Left lung (tissue), 10 donors: ENCODE results near the gene PRKCD. TPM values are rescaled to one million over a fixed set of nuclear protein-coding genes. Genes with fewer than 3 reads are reported as not detected.

Experiments
- ATAC-seq: fragments of 200-7000 bp; cut with Tn5 transposase; one replicate; pipeline ENCODE4 v1.9.1; 2020; ENCODE audit warnings: moderate library complexity
- DNase-seq, 4 donors: peaks; one replicate each; pipeline ENCODE4 v3.0.0-alpha.2; 2013 to 2020
- H3K27ac ChIP-seq, 2 donors: fragments of 200-600 bp; sonication (generic) in 1 of 2; one replicate each; pipeline versions ENCODE4 v1.5.0 to v1.8.0; 2020 to 2021
- H3K27me3 ChIP-seq, 2 donors: fragments of 200-600 bp; sonication (generic) in 1 of 2; one replicate each; pipeline versions ENCODE4 v1.5.0 to v1.8.0; 2020 to 2021
- H3K36me3 ChIP-seq, 2 donors: fragments of 200-600 bp; sonication (generic) in 1 of 2; one replicate each; pipeline versions ENCODE4 v1.5.0 to v1.8.0; 2020 to 2021
- H3K4me1 ChIP-seq, 2 donors: fragments of 200-600 bp; one replicate each; pipeline ENCODE4 v1.8.0; 2021
- H3K4me3 ChIP-seq, 2 donors: fragments of 200-600 bp; sonication (generic) in 1 of 2; one replicate each; pipeline versions ENCODE4 v1.5.0 to v1.8.0; 2020 to 2021; ENCODE audit warnings: mild to moderate bottlenecking in 1 of 2
- H3K9me3 ChIP-seq, 2 donors: fragments of 200-600 bp; sonication (generic) in 1 of 2; one replicate each; pipeline versions ENCODE4 v1.5.0 to v1.8.0; 2020 to 2021
- CTCF ChIP-seq, 2 donors: fragments of 200-600 bp; sonication (generic) in 1 of 2; IDR thresholded peaks; one replicate each; pipeline versions ENCODE4 v1.5.0 to v1.8.0; 2021; ENCODE audit warnings: antibody characterized with exemption in 2 of 2
- intact Hi-C, 2 donors: fragments of 100-400 bp; cut with DNase I; formaldehyde crosslinking; loops; one replicate each; pipeline versions ENCODE4 v1.11.2 to v1.14.2; 2022
- polyA plus RNA-seq, 6 donors: library from polyadenylated mRNA; unstranded; fragments of 120-200 nt; gene quantifications; one replicate each; pipeline ENCODE4 v1.2.1, GENCODE V29; 2013; ENCODE audit not compliant: insufficient read length in 6 of 6
- total RNA-seq, 2 donors: library from RNA; stranded (reverse); fragmentation: NEBNext Ultra II Directional; extraction: Animal tissue kit (Norgen Biotek cat#: 25700); gene quantifications; one replicate each; pipeline ENCODE4 v1.2.1, GENCODE V29; 2021
- donor health status: DM: no; HTN: yes; CAD: no.
- donor health status: DM: no; HTN: no; CAD: no.

Gene PRKCD
- total and polyA plus RNA-seq, 8 donors = 45.5 to 73.7 (median 53.0) TPM

DNA sequence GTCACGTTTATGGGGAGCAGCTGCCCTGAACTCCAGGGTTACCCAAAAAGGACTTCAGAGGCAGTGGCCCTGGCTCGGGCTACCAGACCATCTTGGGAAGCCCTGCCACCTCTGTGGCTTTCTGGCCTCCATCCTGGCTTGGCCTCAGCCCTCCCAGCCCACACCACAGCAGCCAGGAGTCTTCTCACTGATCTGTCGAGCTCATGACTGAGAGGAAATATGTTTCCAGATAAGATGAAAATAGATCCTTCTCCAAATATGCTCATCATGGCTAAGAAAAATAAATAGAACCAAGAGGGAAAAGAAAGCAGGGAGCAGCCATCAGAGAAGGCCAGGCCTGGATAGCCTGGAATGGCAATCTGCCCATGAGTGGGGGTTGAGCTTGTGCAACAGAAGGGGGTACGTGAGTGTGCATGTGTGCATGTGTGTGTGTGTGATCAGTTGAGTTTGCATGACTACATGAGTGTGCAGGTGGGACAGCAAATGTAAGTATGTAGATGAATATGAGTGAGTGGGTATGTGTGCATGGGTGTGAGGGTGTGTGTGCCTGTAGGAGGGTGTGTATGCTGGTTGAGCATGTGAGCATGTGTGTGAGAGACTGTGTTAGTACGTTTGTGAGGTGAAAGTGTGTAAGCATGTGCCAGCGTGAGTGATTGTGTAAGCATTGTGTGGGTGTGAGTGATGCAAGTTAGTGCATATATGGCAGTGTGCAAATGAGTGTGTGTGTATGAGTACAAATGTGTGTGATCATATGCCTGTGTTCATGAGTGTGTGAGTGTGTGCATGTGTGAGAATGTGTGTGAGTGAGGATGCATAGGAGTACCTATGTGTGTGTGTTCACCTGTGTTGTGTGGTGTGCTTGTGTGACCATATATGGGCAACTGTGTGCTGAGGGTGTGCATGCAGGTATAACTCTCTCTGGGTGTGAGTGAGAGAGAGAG lies 20.8 kb upstream of the PRKCD start:
- no peak overlapping the region for H3K4me3 ChIP-seq
- DNase-seq (no peak), ATAC-seq (no peak)
- H3K4me1 ChIP-seq = peaks cover 5 to 54% of the 10 kb centered on the region in 2 donors
- H3K9me3 ChIP-seq = no peaks in the 10 kb centered on the region
- no peaks in the 10 kb centered on the region for H3K27me3 ChIP-seq
- peak overlapping the region in 1 of 2 donors; percentile 83 for H3K27ac ChIP-seq
- no peaks in the 10 kb centered on the region for H3K36me3 ChIP-seq
- TF ChIP-seq CTCF (IDR thresholded peaks at IDR 0.05) = no peak
- intact Hi-C loops = loop anchor here in 1 of 2 donors (10.0 kb wide), 1 partner anchor 55 kb away; no protein-coding TSS in a partner anchor

DNA sequence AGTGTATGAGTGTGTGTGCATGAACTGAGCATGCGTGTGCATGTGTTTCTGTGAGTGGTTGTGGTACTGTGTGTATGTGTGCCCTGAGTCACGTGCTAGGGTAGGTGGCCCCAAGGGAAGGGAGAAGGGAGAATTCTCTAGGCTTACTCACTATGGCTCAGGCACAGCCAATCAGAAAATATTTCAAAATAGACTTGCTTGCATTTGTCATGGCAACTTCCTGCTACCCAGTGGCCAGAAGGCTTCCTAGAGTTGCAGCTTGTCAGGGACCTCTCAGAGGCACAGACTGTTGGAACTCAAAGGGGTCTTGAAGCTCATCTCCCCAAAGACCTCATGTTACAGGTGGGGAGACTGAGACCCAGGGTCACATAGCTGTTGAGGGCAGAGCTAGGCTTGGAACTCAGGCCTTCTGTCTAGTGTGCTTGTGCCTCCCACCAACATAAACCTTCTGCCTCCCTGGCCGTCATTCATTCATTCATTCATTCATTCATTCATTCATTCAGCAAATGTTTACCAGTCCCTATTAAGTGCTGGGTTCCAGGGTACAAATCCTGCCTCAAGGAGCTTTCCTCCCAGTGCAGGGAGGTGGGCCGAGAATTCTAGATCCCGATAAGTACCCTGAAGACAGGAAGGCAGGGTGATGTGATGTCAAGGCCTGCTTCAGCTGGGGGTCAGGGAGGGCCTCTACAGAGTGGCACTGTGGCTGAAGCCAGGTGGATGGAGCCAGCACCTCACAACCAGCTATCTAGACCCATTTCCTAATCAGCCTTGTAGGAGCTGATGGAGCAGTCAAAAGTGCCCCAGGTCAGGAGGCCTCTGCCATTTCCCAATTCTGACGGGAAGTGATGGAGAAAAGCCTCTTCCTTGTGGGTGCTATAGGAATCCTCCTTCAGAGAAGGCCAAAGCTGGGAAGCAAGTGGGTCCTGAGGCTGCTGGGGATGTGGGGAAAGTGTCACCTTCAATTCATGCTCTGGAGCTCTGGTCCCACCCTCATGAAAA lies 19.9 kb upstream of the PRKCD start:
- H3K27ac ChIP-seq = peak overlapping the region in 1 of 2 donors; percentile 83
- DNase-seq (no peak), ATAC-seq (peak; percentile 57)
- H3K36me3 ChIP-seq = no peaks in the 10 kb centered on the region
- no peak for TF ChIP-seq CTCF (IDR thresholded peaks at IDR 0.05)
- H3K9me3 ChIP-seq = no peaks in the 10 kb centered on the region
- H3K4me3 ChIP-seq = no peak overlapping the region
- H3K27me3 ChIP-seq = no peaks in the 10 kb centered on the region
- intact Hi-C loops = no loop called here
- H3K4me1 ChIP-seq = peaks cover 7 to 60% of the 10 kb centered on the region in 2 donors

- Histone ChIP-seq H3K27ac (peak overlapping the region in 1 of 2 donors; percentile 83), H3K9me3 (no peaks in the 10 kb centered on the region), H3K4me1 (peaks cover 9 to 73% of the 10 kb centered on the region in 2 donors), H3K4me3 (no peak overlapping the region), H3K27me3 (no peaks in the 10 kb centered on the region), H3K36me3 (no peaks in the 10 kb centered on the region)
- no peak for TF ChIP-seq CTCF (IDR thresholded peaks at IDR 0.05)
- intact Hi-C loops = no loop called here
- peak in 2 of 4 donors; percentile 70 to 84 for DNase-seq
- ATAC-seq = peak; percentile 29
These were observed 18.0 kb upstream of the PRKCD start for GRCh38 chr3:53142986-53143385.

GRCh38 chr3:53144446-53144845 lies 16.6 kb upstream of the PRKCD start:
- Histone ChIP-seq H3K4me3 (no peak overlapping the region), H3K9me3 (no peaks in the 10 kb centered on the region), H3K36me3 (no peaks in the 10 kb centered on the region), H3K27me3 (no peaks in the 10 kb centered on the region), H3K4me1 (peaks cover 9 to 78% of the 10 kb centered on the region in 2 donors), H3K27ac (no peak overlapping the region)
- no peak for TF ChIP-seq CTCF (IDR thresholded peaks at IDR 0.05)
- intact Hi-C loops = no loop called here
- ATAC-seq = no peak
- no peak for DNase-seq
